ENCODE results near the gene NUBPL.
"Not testable (repeated sequence)": the region's sequence is repeated elsewhere in the genome, so short reads cannot be mapped to it uniquely, and the experiment has no call there.

Gene NUBPL

GRCh38 chr14:31740688-31741087 lies 179.5 kb downstream of the NUBPL start:
- TF ChIP-seq CTCF (IDR thresholded peaks at IDR 0.05; ENCODE audit: extremely low read depth, missing control alignments), result no peak
- DNase-seq (ENCODE audit: low spot score), result no peak

GRCh38 chr14:31745741-31746140 lies 184.5 kb downstream of the NUBPL start:
- no peak for DNase-seq (ENCODE audit: low spot score)
- TF ChIP-seq CTCF (IDR thresholded peaks at IDR 0.05; ENCODE audit: extremely low read depth, missing control alignments), result no peak

- DNase-seq (ENCODE audit: low spot score), result no peak
- TF ChIP-seq CTCF (IDR thresholded peaks at IDR 0.05; ENCODE audit: extremely low read depth, missing control alignments), result no peak
These were observed 185.1 kb downstream of the NUBPL start for GRCh38 chr14:31746326-31746725.

- TF ChIP-seq CTCF (IDR thresholded peaks at IDR 0.05; ENCODE audit: extremely low read depth, missing control alignments), result no peak
- no peak for DNase-seq (ENCODE audit: low spot score)
These were observed 188.1 kb downstream of the NUBPL start for GRCh38 chr14:31749275-31749674.

GRCh38 chr14:31751047-31751446 lies 189.8 kb downstream of the NUBPL start:
- not testable (repeated sequence) for DNase-seq (ENCODE audit: low spot score)

GRCh38 chr14:31752867-31753661 lies 191.9 kb downstream of the NUBPL start:
- no peak for DNase-seq (ENCODE audit: low spot score)
- TF ChIP-seq CTCF (IDR thresholded peaks at IDR 0.05; ENCODE audit: extremely low read depth, missing control alignments), result no peak

- DNase-seq (ENCODE audit: low spot score), result no peak
- no peak for TF ChIP-seq CTCF (IDR thresholded peaks at IDR 0.05; ENCODE audit: extremely low read depth, missing control alignments)
These were observed 197.7 kb downstream of the NUBPL start for GRCh38 chr14:31758941-31759340.

GRCh38 chr14:31760277-31760676 lies 199.1 kb downstream of the NUBPL start:
- no peak for TF ChIP-seq CTCF (IDR thresholded peaks at IDR 0.05; ENCODE audit: extremely low read depth, missing control alignments)
- no peak for DNase-seq (ENCODE audit: low spot score)
